IPS DF 19.7 (cell line): ENCODE data around the gene KRT222.
A peak's percentile ranks its signal among the peaks of the same experiment; 100 is the strongest.

Source experiments
- DNase-seq: peaks from one replicate; pipeline ENCODE4 v3.0.0-alpha.2; 2013; ENCODE audit warnings: low read depth, low spot score

The KRT222 gene

GRCh38 chr17:40615068-40615840 is 49.7 kb downstream of the KRT222 start:
- DNase-seq = peak; percentile 63

- no peak for DNase-seq
Measured at GRCh38 chr17:40614431-40615067, 50.4 kb downstream of the KRT222 start.

GRCh38 chr17:40613467-40614154 is 51.4 kb downstream of the KRT222 start:
- no peak for DNase-seq

GRCh38 chr17:40612599-40613244 is 52.3 kb downstream of the KRT222 start:
- no peak for DNase-seq

- no peak for DNase-seq
Measured at GRCh38 chr17:40611840-40612474, 53.0 kb downstream of the KRT222 start.

DNA sequence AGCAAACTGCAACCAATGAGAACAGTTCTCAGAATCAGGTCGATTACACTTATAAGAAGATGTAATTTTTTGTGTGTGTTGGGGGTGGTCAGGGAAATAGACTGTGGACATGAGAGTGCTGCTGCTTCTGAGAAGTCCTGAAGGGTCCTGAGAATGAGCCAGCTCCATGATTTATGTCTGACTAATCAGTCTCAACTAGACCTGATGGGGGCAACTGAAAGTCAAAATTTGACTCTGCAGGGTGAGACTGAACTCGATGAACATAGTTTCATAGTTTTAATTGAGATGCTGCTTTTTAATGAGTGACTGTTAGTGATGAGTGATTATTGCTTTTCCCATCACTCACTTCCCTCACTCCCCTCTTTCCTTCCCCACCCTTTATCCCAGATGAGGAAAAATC is 54.6 kb downstream of the KRT222 start:
- DNase-seq = no peak

- no peak for DNase-seq
Measured at GRCh38 chr17:40608061-40608581, 56.9 kb downstream of the KRT222 start.

DNA sequence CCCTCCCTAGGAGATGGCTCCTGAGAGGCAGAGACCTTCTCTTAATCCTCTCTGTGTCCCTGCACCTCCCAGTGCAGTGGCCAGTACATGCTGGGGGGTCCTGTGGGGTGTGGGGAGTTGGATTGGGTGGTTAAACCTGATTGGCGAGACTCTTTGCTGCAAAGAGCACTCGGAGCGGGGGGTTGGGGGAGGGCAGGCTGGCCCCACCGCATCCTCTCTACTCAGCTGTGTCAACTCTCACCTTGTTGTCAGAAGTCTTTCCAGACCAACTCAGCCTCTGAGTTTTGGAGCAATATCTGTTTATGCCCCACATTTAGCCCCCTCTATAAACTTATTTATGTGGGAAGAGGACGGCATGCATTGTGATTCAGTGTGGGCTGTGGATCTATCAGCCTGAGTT is 57.3 kb downstream of the KRT222 start:
- DNase-seq = no peak

GRCh38 chr17:40606548-40607353 is 58.2 kb downstream of the KRT222 start:
- no peak for DNase-seq

GRCh38 chr17:40605306-40605705 is 59.7 kb downstream of the KRT222 start:
- no peak for DNase-seq
